Psoas muscle (tissue), 8 donors: ENCODE results near the gene AP2A2. TPM values are rescaled to one million over a fixed set of nuclear protein-coding genes. Genes with fewer than 3 reads are reported as not detected.

Source experiments
- ATAC-seq, 4 donors: fragments of 200-7000 bp; cut with Tn5 transposase; one replicate each; pipeline ENCODE4 v1.9.1; 2020; ENCODE audit warnings: moderate library complexity in 3 of 4, mild to moderate bottlenecking in 2 of 4
- DNase-seq, 2 donors: peaks; one replicate each; pipeline ENCODE4 v3.0.0-alpha.2; 2020
- H3K27ac ChIP-seq: fragments of 200-600 bp; one replicate; pipeline ENCODE4 v1.8.0; 2022
- H3K27me3 ChIP-seq, 3 donors: fragments of 200-600 bp in 1 of 3; one replicate each; pipeline versions ENCODE4 v1.6.1 to v1.8.0; 2013 to 2022; ENCODE audit warnings: low read length in 2 of 3, mild to moderate bottlenecking in 2 of 3, moderate library complexity in 1 of 3; ENCODE audit not compliant: insufficient read depth in 3 of 3
- H3K36me3 ChIP-seq, 2 donors: fragments of 200-600 bp in 1 of 2; one replicate each; pipeline versions ENCODE4 v1.6.1 to v1.8.0; 2013 to 2022; ENCODE audit warnings: low read depth in 1 of 2, mild to moderate bottlenecking in 1 of 2, moderate library complexity in 1 of 2; ENCODE audit not compliant: insufficient read depth in 1 of 2
- H3K4me1 ChIP-seq: fragments of 200-600 bp; one replicate; pipeline ENCODE4 v1.8.0; 2022
- H3K4me3 ChIP-seq: fragments of 200-600 bp; one replicate; pipeline ENCODE4 v1.8.0; 2022; ENCODE audit warnings: mild to moderate bottlenecking
- H3K9me3 ChIP-seq: fragments of 200-600 bp; one replicate; pipeline ENCODE4 v1.8.0; 2022
- CTCF ChIP-seq: fragments of 200-600 bp; IDR thresholded peaks from one replicate; pipeline ENCODE4 v1.8.0; 2022; ENCODE audit warnings: antibody characterized with exemption
- WGBS, 3 donors: extraction: QIAGEN DNeasy Blood & Tissue Kit; methylation state at CpG; one replicate each; pipeline versions ENCODE4 v1.1.6 to v1.1.7; 2013; 5-methylcytosine and 5-hydroxymethylcytosine counted together
- intact Hi-C, 2 donors: fragments of 100-400 bp; cut with DNase I; formaldehyde crosslinking; loops; one replicate each; pipeline versions ENCODE4 v1.11.0 to v1.14.2; 2022
- polyA plus RNA-seq, 3 donors: library from polyadenylated mRNA; stranded (reverse); fragments of 200-250 nt; gene quantifications; one replicate each; pipeline ENCODE4 v1.2.3, GENCODE V29; 2013
- total RNA-seq, 4 donors: library from RNA; stranded (reverse); fragmentation: NEBNext Ultra II Directional in 2 of 4; extraction: Animal tissue kit (Norgen Biotek cat#: 25700) in 2 of 4; gene quantifications; one replicate each; pipeline versions ENCODE4 v1.2.1 to v1.2.4, GENCODE V29; 2021 to 2023
- donor health status: healthy with polysubstance abuse.
- donor health status: DM: no; HTN: no; CAD: no; lungs with moderate emphysema.
- donor health status: Bipolar disorder and iron deficiency.
- donor health status: healthy.
- donor health status: DM: yes; HTN: yes; CAD: no.
- donor health status: DM: no; HTN: no; CAD: no.
- donor health status: DM: no; HTN: no; CAD: no.
- donor health status: DM: yes; HTN: yes; CAD: no.

AP2A2 gene
- total and polyA plus RNA-seq, 7 donors, result 15.9 to 31.4 (median 26.5) TPM

- no peaks in the 10 kb centered on the region for H3K36me3 ChIP-seq
- DNase-seq, result peak in 1 of 2 donors; percentile 42
- H3K4me3 ChIP-seq, result no peak overlapping the region
- H3K4me1 ChIP-seq, result no peaks in the 10 kb centered on the region
- no peak overlapping the region for H3K27ac ChIP-seq
- TF ChIP-seq CTCF, result no peak
- H3K27me3 ChIP-seq, result peaks cover 0 to 16% (median 9%) of the 10 kb centered on the region in 3 donors
- no peak for ATAC-seq
- intact Hi-C loops, result no loop called here
- H3K9me3 ChIP-seq, result no peaks in the 10 kb centered on the region
- WGBS, 3 donors, result 50 to 59% (median 51%) methylated on average over 22 of the region's 22 CpGs
Measured at GRCh38 chr11:1047595-1048156, 122.0 kb downstream of the AP2A2 start.

GRCh38 chr11:1048375-1049070 lies 122.9 kb downstream of the AP2A2 start:
- no peak for ATAC-seq
- Histone ChIP-seq H3K4me3 (no peak overlapping the region), H3K36me3 (no peaks in the 10 kb centered on the region), H3K27ac (no peak overlapping the region), H3K4me1 (no peaks in the 10 kb centered on the region), H3K27me3 (peaks cover 0 to 16% (median 13%) of the 10 kb centered on the region in 3 donors), H3K9me3 (no peaks in the 10 kb centered on the region)
- WGBS, 3 donors, result 56 to 75% (median 72%) methylated on average over 25 of the region's 25 CpGs
- intact Hi-C loops, result no loop called here
- no peak for TF ChIP-seq CTCF
- peak in 1 of 2 donors; percentile 6 for DNase-seq

- intact Hi-C loops, result no loop called here
- 74 to 94% (median 88%) methylated on average over 5 to 6 of the region's 6 CpGs for WGBS, 3 donors
- no peak for TF ChIP-seq CTCF
- no peak for ATAC-seq
- peak; percentile 9 to 24 for DNase-seq
- no peaks in the 10 kb centered on the region for H3K9me3 ChIP-seq
- no peaks in the 10 kb centered on the region for H3K36me3 ChIP-seq
- H3K4me3 ChIP-seq, result no peak overlapping the region
- H3K27me3 ChIP-seq, result peaks cover 0 to 18% (median 16%) of the 10 kb centered on the region in 3 donors
- no peak overlapping the region for H3K27ac ChIP-seq
- H3K4me1 ChIP-seq, result no peaks in the 10 kb centered on the region
Measured at GRCh38 chr11:1049071-1049405, 123.4 kb downstream of the AP2A2 start.

GRCh38 chr11:1049431-1049891 lies 123.8 kb downstream of the AP2A2 start:
- Histone ChIP-seq H3K36me3 (no peaks in the 10 kb centered on the region), H3K9me3 (no peaks in the 10 kb centered on the region), H3K27me3 (peaks cover 0 to 21% (median 16%) of the 10 kb centered on the region in 3 donors), H3K4me1 (no peaks in the 10 kb centered on the region), H3K27ac (no peak overlapping the region), H3K4me3 (no peak overlapping the region)
- no peak for TF ChIP-seq CTCF
- intact Hi-C loops, result no loop called here
- peak; percentile 14 to 48 for DNase-seq
- 46 to 60% (median 47%) methylated on average over 12 to 13 of the region's 13 CpGs for WGBS, 3 donors
- no peak for ATAC-seq
